GM12878 (cell line): ENCODE data around the gene NOVA2.

Experiments
- CEBPB ChIP-seq, 2 experiments: fragments of 150-350 bp in 1 of 2; IDR thresholded peaks; 2 replicates each; pipeline ENCODE4 v1.6.1; 2012 to 2014; ENCODE audit warnings: low read depth in 2 of 2, low read length in 2 of 2, borderline replicate concordance in 1 of 2, inconsistent platforms in 1 of 2
- EGR1 ChIP-seq, 2 experiments: IDR thresholded peaks; 1 replicate in 1 of 2; 2 replicates in 1 of 2; pipeline ENCODE4 v1.6.1; 2011 to 2012; ENCODE audit warnings: low read depth in 2 of 2, low read length in 2 of 2, borderline replicate concordance in 1 of 2, mild to moderate bottlenecking in 1 of 2, moderate library complexity in 1 of 2
- MXI1 ChIP-seq: fragments of 150-350 bp; IDR thresholded peaks from 2 replicates; pipeline ENCODE4 v1.6.1; 2011; ENCODE audit warnings: low read depth, mild to moderate bottlenecking, inconsistent platforms, low read length, improper control_type of control experiment
- POLR2AphosphoS5 ChIP-seq: IDR thresholded peaks from 2 replicates; pipeline ENCODE4 v1.6.1; 2011; ENCODE audit warnings: mild to moderate bottlenecking, low read length, inconsistent platforms
- SRF ChIP-seq, 2 experiments: IDR thresholded peaks; 2 replicates each; pipeline ENCODE4 v1.6.1; 2011; ENCODE audit warnings: low read depth in 2 of 2, low read length in 2 of 2, mild to moderate bottlenecking in 1 of 2, moderate library complexity in 1 of 2
- STAT3 ChIP-seq: IDR thresholded peaks from 2 replicates; pipeline ENCODE4 v1.6.1; 2011; ENCODE audit warnings: low read depth, low read length, improper control_type of control experiment
- TBL1XR1 ChIP-seq: IDR thresholded peaks from 2 replicates; pipeline ENCODE4 v1.6.1; 2012; ENCODE audit warnings: low read depth, low read length, improper control_type of control experiment
- ZBED1 ChIP-seq: IDR thresholded peaks from 2 replicates; pipeline ENCODE4 v1.6.1; 2016; ENCODE audit warnings: borderline replicate concordance
- ZNF217 ChIP-seq: fragments of 450-650 bp; IDR thresholded peaks from 2 replicates; pipeline ENCODE4 v1.6.1; 2017; ENCODE audit warnings: antibody characterized with exemption, mild to moderate bottlenecking
- TF ChIP-seq, protein P1 (sequence below): IDR thresholded peaks from 2 replicates; pipeline ENCODE4 v1.6.1; 2012; ENCODE audit warnings: low read length, inconsistent platforms
- TF ChIP-seq, protein P2 (sequence below), 3 experiments: IDR thresholded peaks in 2 of 3; conservative IDR thresholded peaks in 1 of 3; 2 replicates each; pipeline ENCODE4 v1.5.1; 2011; ENCODE audit warnings: low read depth in 3 of 3, low read length in 3 of 3, mild to moderate bottlenecking in 3 of 3, control low read depth in 2 of 3, moderate library complexity in 2 of 3, inconsistent platforms in 1 of 3, mixed read lengths in 1 of 3; ENCODE audit not compliant: control insufficient read depth in 2 of 3, insufficient read depth in 1 of 3; ENCODE audit errors: extremely low read depth in 1 of 3
- TF ChIP-seq, protein P3 (sequence below): IDR thresholded peaks from 2 replicates; pipeline ENCODE4 v1.6.1; 2012; ENCODE audit warnings: low read depth, low read length, improper control_type of control experiment

DNA sequence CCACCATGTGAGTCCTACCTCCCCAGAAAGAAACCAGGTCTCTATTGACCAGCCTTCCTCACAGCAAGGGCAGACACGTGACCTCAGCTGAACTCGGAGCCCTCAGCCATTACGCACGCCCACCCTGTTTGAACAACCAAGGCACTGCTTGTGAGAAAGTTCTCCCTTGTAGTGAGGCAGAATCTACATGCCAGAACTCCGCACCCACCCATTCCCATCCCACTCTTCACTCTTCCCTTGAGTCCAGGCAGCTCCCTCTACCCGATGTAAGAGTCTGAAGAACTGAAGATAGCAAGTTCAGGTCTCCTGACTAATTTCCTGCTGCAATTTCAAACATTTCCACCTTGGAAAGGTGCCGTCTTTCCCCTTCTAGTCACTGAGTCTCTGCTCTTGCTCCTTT, 6.4 kb downstream of the NOVA2 start:
- TF ChIP-seq EGR1 (IDR thresholded peaks at IDR 0.05; ENCODE audit: borderline replicate concordance in 1 of 2, low read depth in 2 of 2, low read length in 2 of 2) (no peak), STAT3 (no peak), POLR2AphosphoS5 (no peak), ZBED1 (no peak), SRF (IDR thresholded peaks at IDR 0.05; ENCODE audit: low read depth in 2 of 2, low read length in 2 of 2) (no peak), CEBPB (IDR thresholded peaks at IDR 0.05; ENCODE audit: borderline replicate concordance in 1 of 2, low read depth in 2 of 2, low read length in 2 of 2) (no peak), MXI1 (no peak), TBL1XR1 (no peak), ZNF217 (no peak)
- TF ChIP-seq, protein P1, sequence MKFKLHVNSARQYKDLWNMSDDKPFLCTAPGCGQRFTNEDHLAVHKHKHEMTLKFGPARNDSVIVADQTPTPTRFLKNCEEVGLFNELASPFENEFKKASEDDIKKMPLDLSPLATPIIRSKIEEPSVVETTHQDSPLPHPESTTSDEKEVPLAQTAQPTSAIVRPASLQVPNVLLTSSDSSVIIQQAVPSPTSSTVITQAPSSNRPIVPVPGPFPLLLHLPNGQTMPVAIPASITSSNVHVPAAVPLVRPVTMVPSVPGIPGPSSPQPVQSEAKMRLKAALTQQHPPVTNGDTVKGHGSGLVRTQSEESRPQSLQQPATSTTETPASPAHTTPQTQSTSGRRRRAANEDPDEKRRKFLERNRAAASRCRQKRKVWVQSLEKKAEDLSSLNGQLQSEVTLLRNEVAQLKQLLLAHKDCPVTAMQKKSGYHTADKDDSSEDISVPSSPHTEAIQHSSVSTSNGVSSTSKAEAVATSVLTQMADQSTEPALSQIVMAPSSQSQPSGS, result no peak
- TF ChIP-seq, protein P2, sequence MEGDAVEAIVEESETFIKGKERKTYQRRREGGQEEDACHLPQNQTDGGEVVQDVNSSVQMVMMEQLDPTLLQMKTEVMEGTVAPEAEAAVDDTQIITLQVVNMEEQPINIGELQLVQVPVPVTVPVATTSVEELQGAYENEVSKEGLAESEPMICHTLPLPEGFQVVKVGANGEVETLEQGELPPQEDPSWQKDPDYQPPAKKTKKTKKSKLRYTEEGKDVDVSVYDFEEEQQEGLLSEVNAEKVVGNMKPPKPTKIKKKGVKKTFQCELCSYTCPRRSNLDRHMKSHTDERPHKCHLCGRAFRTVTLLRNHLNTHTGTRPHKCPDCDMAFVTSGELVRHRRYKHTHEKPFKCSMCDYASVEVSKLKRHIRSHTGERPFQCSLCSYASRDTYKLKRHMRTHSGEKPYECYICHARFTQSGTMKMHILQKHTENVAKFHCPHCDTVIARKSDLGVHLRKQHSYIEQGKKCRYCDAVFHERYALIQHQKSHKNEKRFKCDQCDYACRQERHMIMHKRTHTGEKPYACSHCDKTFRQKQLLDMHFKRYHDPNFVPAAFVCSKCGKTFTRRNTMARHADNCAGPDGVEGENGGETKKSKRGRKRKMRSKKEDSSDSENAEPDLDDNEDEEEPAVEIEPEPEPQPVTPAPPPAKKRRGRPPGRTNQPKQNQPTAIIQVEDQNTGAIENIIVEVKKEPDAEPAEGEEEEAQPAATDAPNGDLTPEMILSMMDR (IDR thresholded peaks at IDR 0.05 in 2 of 3, conservative IDR thresholded peaks at IDR 0.05 in 1 of 3; ENCODE audit: control insufficient read depth in 2 of 3, extremely low read depth in 1 of 3, insufficient read depth in 1 of 3, low read depth in 3 of 3, low read length in 3 of 3), result no peak
- TF ChIP-seq, protein P3, sequence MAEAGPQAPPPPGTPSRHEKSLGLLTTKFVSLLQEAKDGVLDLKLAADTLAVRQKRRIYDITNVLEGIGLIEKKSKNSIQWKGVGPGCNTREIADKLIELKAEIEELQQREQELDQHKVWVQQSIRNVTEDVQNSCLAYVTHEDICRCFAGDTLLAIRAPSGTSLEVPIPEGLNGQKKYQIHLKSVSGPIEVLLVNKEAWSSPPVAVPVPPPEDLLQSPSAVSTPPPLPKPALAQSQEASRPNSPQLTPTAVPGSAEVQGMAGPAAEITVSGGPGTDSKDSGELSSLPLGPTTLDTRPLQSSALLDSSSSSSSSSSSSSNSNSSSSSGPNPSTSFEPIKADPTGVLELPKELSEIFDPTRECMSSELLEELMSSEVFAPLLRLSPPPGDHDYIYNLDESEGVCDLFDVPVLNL, result no peak
